Subcutaneous adipose tissue (tissue), 4 donors: Measurements from ENCODE around the gene CACNA1B. TPM values are rescaled to one million over a fixed set of nuclear protein-coding genes. Genes with fewer than 3 reads are reported as not detected.

ENCODE experiments used
- total RNA-seq, 4 donors: library from RNA; depleted of rRNA; stranded (reverse); fragments of >200 nt; gene quantifications; one replicate each; pipeline ENCODE4 v1.1.0, GENCODE V29; 2016
- TF ChIP-seq, protein P1 (sequence below): fragments of 450-650 bp; IDR thresholded peaks from one replicate; pipeline ENCODE4 v1.5.1; 2016; ENCODE audit warnings: low read depth, mild to moderate bottlenecking, control low read depth, antibody characterized with exemption, moderate library complexity

Gene CACNA1B
- total RNA-seq, 4 donors from 2014 or later = not detected

DNA sequence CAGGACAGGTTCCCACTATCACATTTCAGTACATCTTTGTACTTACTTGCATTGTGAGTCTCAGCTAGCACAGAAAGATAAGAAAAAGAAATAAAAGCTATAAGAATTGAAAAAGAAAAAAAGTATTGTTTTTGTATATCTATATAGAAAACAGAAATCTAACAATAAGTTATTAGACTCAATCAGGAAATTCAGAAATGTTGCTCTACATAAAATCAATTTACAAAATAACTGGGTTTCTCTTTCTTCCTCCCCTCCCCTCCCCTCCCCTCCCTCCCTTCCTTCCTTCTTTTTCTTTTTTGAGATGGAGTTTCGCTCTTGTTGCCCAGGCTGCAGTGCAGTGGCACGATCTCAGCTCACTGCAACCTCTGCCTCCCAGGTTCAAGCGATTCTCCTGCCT, 7.2 kb upstream of the CACNA1B start:
- TF ChIP-seq, protein P1, sequence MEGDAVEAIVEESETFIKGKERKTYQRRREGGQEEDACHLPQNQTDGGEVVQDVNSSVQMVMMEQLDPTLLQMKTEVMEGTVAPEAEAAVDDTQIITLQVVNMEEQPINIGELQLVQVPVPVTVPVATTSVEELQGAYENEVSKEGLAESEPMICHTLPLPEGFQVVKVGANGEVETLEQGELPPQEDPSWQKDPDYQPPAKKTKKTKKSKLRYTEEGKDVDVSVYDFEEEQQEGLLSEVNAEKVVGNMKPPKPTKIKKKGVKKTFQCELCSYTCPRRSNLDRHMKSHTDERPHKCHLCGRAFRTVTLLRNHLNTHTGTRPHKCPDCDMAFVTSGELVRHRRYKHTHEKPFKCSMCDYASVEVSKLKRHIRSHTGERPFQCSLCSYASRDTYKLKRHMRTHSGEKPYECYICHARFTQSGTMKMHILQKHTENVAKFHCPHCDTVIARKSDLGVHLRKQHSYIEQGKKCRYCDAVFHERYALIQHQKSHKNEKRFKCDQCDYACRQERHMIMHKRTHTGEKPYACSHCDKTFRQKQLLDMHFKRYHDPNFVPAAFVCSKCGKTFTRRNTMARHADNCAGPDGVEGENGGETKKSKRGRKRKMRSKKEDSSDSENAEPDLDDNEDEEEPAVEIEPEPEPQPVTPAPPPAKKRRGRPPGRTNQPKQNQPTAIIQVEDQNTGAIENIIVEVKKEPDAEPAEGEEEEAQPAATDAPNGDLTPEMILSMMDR = no peak

DNA sequence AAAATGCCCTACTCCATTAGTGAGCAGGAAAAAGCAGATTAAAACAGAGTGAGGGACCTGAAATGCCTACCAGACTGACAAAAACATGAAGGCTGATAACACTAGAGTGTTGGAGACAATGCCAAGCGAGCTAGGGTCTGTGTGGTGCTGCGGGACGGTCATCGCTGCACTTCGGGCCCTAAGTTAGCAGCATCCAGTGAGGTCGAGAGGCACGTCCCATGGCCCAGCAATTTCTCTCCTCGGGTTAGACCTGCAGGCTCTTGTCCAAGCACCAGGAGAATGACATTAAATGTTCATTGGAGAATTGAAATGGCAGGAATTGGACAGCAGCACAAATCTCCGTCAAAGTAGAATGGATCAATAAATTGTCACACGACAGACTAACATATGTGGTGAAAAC, 5.3 kb upstream of the CACNA1B start:
- TF ChIP-seq, protein P1 = no peak

DNA sequence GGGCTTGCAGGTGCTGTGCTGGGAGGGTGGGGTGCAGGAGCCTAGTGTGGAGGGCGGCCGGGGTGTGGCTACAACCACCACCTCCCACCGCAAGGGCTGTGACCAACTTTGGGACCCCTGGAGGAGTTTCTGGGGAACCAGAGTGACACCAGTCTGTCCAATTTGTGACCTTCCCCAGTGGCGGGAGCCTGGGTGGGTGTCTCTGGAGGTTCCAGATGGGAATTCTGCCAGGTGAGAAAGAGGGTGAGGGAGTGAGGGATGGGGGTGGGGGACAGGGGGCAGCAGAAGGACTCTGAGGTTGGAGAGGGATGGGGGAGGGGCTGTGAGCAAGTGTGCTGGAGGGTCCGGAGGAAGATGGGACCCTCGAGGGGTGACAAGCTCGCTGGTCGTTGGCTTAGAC, 4.2 kb upstream of the CACNA1B start:
- TF ChIP-seq, protein P1 = no peak

DNA sequence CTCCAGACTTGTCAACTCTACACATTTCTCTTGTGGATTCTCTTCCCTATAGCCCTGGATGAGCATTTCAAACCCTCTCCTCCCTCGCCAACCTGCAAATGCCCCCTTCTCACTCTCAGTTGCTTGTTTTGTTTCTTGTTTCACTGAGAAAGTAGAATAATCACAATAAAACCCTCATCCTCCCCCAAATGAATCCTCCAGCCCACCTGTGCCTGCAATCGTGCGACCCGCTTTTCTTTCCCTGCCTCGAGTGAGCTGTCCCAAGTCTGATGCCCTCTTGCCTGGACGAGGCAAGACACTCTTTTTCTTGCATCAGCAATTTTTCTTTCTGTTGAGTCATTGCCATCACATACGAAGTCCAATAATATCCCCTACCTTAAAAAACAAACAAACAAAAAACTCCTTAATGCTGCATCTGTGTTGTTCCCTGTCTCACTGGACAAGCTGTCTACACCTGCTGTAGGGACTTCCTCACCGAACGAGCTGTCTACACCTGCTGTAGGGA, 3.7 kb upstream of the CACNA1B start:
- TF ChIP-seq, protein P1 = no peak

DNA sequence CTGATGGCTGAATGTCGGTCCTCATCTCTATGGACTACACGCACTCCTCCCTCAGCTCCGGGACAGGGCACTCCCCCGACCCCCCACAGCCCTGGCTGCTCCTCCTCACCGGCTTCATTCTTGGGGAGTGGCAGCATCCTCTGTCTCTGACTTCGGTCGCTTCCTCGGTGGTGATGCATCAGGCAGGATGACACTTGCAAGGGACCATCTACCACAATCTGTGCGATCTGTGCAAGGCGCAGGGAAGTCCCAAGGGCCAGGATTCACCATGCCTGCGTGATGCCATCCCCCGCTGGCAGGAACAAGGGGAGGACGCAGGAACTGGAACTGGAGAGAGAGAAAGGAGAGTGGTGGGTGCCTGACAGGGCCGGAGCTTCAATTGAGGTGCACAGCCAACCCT, 2.2 kb upstream of the CACNA1B start:
- TF ChIP-seq, protein P1 = no peak

DNA sequence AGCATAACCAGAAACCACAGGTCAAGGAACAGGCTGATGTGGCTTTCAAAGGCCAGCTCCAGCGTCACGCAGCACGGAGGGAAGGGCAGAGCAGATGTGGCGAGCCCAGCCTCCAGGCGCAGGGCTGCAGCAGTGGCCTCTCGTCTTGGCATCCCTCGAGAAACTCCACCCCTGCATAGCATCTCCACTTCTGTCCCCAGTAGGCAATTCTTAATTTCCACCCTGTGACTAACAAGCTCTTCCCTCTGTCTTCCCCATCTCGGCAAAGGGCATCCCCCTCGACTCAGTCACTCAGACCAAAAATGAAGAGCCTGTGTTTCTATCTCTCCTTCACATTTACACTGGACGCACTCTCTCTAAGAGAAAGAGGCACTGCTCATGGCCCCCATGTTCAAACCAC, 1.7 kb upstream of the CACNA1B start:
- TF ChIP-seq, protein P1 = no peak

- TF ChIP-seq, protein P1 = no peak
Measured at GRCh38 chr9:137876269-137876668, 1.3 kb upstream of the CACNA1B start.
